Activated T-helper 2 cell treated with anti-CD3 and anti-CD28 coated beads, Interferon-gamma antibody, Interleukin-2, Interleukin-4, amounts not matched to agents 10 μg/mL and 5 μg/mL and 100 μg/mL, durations not matched to agents 14 hours and 24 hours and 36 hours (primary cell): Measurements from ENCODE around the gene TOPORS. TPM values are rescaled to one million over a fixed set of nuclear protein-coding genes. Genes with fewer than 3 reads are reported as not detected.

Source experiments
- total RNA-seq: library from RNA; stranded (reverse); gene quantifications from 2 replicates; pipeline ENCODE4 v1.2.3, GENCODE V29; 2022

The TOPORS gene
- total RNA-seq, 1 donor from 2014 or later: 16.2 TPM

Other genes with a start within 250 kb of the TOPORS start
- 11.1 and 11.8 TPM in 2 replicates for gene ACO1, start 167.9 kb downstream of the TOPORS start, total RNA-seq
- 4.8 and 5.0 TPM in 2 replicates for gene RIGI, start 26.4 kb downstream of the TOPORS start, total RNA-seq
- 14.2 and 15.5 TPM in 2 replicates for gene SMIM27, start 259 bp downstream of the TOPORS start, total RNA-seq
- 43.9 and 47.4 TPM in 2 replicates for gene NDUFB6, start 20.6 kb upstream of the TOPORS start, total RNA-seq
- not detected in 2 replicates for gene TAF1L, start 83.1 kb upstream of the TOPORS start, total RNA-seq
- gene TMEM215, start 231.0 kb upstream of the TOPORS start, total RNA-seq: not detected in 2 replicates